GM19468 (cell line): ENCODE data around the gene CST1.
A peak's percentile ranks its signal among the peaks of the same experiment; 100 is the strongest.
"Not testable (repeated sequence)": the region's sequence is repeated elsewhere in the genome, so short reads cannot be mapped to it uniquely, and the experiment has no call there.

Experiments used
- ATAC-seq: cut with Tn5 transposase; IDR thresholded peaks from one replicate; pipeline ENCODE4 v1.9.1; 2021; ENCODE audit warnings: mild to moderate bottlenecking, moderate library complexity, moderate number of reproducible peaks; ENCODE audit not compliant: unreplicated experiment; ENCODE audit errors: extremely low read depth

The CST1 gene

DNA sequence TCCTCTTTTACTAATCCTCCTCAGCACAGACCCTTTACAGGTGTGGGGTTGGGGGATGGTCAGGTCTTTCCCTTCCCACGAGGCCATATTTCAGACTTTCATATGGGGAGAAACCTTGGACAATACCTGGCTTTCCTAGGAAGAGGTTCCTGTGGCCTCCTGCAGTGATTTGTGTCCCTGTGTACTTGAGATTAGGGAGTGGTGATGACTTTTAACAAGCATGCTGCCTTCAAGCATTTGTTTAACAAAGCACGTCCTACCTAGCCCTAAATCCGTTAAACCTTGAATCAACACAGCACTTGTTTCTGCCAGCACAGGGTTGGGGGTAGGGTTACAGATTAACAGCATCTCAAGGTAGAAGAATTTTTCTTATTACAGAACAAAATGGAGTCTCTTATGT lies 6.1 kb upstream of the CST1 start:
- ATAC-seq: not testable (repeated sequence)

GRCh38 chr20:23755131-23755611 lies 4.4 kb upstream of the CST1 start:
- ATAC-seq: not testable (repeated sequence)

DNA sequence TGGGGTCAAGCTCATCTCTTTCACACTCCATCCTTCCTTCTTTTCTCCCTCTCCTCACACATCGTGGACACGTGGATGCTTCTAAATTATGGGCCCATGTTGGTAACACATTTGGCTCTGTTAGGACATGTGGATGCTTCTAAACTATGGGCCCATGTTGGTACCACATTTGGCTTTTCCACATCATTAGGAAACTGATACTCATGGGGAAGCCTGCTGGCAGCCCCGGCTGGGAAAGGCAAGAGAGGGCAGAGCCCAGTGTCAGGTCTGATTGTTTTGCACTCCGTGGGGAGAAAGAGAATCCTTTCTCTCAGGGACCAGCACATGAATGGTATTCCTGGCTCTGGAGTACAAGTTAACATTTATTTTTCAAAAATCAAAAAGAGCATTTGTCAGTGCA lies 4.0 kb upstream of the CST1 start:
- no peak for ATAC-seq

DNA sequence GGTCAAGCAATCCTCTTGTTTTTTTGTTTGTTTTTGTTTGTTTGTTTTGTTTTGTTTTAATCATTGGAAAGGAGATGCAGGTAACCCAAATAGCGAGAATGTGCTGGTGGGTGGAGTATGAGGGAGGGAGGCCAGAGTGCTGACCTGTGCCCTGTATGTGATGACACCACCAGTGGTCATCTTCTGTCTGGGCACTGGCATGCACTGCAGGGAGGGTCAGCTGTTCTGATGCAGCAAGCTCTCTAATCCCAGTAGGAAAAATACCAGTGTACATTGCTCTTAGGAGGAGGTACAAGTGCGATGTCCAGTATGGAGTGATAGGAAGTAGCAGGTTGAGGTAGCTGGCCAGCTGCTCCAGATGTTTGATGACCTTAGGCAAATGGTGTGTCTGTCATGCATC lies 2.9 kb upstream of the CST1 start:
- ATAC-seq: no peak

- no peak for ATAC-seq
These were observed 2.4 kb upstream of the CST1 start for GRCh38 chr20:23753194-23753548.

GRCh38 chr20:23752481-23753193 lies 1.9 kb upstream of the CST1 start:
- ATAC-seq: no peak

GRCh38 chr20:23752019-23752418 lies 1.3 kb upstream of the CST1 start:
- ATAC-seq: no peak

- no peak for ATAC-seq
These were observed 989 bp downstream of the CST1 start for GRCh38 chr20:23749746-23750145.

- ATAC-seq: not testable (repeated sequence)
These were observed 1.8 kb downstream of the CST1 start for GRCh38 chr20:23748975-23749374.

DNA sequence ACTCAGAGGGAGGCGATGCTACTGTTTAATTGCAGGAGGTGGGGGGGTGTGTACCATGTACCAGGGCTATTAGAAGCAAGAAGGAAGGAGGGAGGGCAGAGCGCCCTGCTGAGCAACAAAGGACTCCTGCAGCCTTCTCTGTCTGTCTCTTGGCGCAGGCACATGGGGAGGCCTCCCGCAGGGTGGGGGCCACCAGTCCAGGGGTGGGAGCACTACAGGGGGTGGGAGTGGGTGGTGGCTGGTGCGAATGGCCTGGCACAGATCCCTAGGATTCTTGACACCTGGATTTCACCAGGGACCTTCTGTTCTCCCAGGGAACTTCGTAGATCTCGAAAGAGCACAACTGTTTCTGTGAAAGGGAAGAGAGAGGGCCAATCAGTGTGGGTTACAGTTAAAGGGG lies 3.2 kb downstream of the CST1 start:
- ATAC-seq: not testable (repeated sequence)

GRCh38 chr20:23747092-23747491 lies 3.6 kb downstream of the CST1 start:
- ATAC-seq: not testable (repeated sequence)

GRCh38 chr20:23746321-23746720 lies 4.4 kb downstream of the CST1 start:
- no peak for ATAC-seq

DNA sequence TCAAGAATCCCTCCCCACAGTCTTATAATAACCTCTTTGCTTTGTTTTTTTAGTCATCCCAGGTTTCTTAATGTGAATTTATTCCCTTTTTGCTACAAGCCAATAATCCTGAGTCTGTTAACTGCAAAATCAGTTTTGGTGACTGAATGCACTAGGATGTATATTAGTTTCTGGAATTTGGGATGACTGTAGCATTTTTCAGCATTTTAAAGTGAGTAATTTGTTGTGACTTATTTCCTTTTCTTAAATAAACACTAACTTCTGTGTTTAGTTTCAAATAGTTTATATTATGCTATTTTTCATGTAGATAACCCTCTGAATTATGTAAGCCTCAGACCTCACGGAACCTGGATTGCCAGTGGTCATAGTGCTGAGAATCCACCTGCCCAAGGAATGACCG lies 5.5 kb downstream of the CST1 start:
- ATAC-seq: no peak

DNA sequence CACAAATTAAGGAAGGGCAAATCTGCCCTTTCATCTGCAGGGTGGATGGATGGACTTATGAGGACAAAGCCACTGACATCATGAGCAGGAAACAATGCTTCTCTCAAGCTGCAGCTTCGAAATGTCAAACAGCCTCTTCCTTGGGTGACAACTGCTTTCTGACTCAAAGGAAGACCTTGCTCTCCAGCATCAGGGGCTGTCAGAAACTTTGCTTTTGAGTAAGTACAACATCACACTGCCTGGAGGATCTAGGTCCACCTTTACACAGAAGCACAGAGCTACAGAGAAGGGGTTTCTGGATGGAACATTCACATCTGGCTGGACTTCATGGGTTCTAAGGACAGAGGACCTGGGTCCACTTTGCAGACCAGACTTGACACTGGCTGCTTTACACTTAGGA lies 5.9 kb downstream of the CST1 start:
- ATAC-seq: no peak

GRCh38 chr20:23735391-23735790 lies 15.3 kb downstream of the CST1 start:
- ATAC-seq: not testable (repeated sequence)

GRCh38 chr20:23734949-23735348 lies 15.8 kb downstream of the CST1 start:
- ATAC-seq: not testable (repeated sequence)

GRCh38 chr20:23734440-23734839 lies 16.3 kb downstream of the CST1 start:
- ATAC-seq: not testable (repeated sequence)

GRCh38 chr20:23727016-23727415 lies 23.7 kb downstream of the CST1 start:
- no peak for ATAC-seq

GRCh38 chr20:23725102-23725501 lies 25.6 kb downstream of the CST1 start:
- ATAC-seq: no peak

DNA sequence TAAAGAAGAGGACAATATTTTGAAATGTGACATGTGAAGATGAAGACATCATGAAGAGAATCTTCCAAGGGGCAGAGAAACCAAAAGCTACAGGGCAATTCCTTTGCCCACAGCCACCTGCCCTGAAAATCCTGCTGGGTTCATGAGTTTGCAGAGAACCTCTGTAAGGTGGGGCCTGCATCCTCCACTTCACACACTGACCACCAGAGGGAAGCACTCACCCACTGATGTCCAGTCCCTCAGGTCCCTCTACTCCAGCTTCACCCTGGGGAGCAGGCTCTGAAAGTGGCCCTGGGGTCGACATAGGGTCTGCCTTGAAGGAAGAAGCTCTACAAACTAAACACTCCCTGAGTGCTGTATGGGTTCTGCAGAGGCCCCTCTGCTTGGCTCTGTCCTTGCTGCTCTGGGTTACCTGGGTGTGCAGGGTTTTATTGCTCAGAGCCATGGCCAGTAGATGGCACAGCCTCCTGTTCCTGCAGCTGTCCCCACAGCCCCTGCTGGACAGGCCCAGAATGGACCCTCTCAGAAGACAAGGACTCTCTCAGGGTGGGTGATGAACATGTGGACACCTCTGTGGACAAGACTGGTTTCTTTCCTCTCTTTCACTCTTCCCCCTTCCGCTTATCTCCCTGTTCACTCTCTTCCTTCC lies 27.0 kb downstream of the CST1 start:
- peak; percentile 39 for ATAC-seq

GRCh38 chr20:23722851-23723250 lies 27.9 kb downstream of the CST1 start:
- ATAC-seq: not testable (repeated sequence)

GRCh38 chr20:23721962-23722361 lies 28.8 kb downstream of the CST1 start:
- ATAC-seq: no peak
